Activated CD4-positive, alpha-beta memory T cell treated with anti-CD3 and anti-CD28 coated beads, Interleukin-2, amount 10 ng/mL, durations not matched to agents 7 days and 5 days (primary cell): ENCODE data around the gene HOXD9. TPM values are rescaled to one million over a fixed set of nuclear protein-coding genes. Genes with fewer than 3 reads are reported as not detected.

ENCODE experiments used
- CTCF ChIA-PET: fragments of 350-600 bp; sonication (Branson Sonifier 250); formaldehyde crosslinking; loops from one replicate; lab custom pipeline; 2021; ENCODE audit warnings: antibody characterized with exemption, inconsistent platforms; lab: Charles Lee
- POLR2A ChIA-PET: fragments of 350-600 bp; sonication (Branson Sonifier 250); formaldehyde crosslinking; loops from one replicate; lab custom pipeline; 2021; ENCODE audit warnings: antibody characterized with exemption; lab: Charles Lee
- DNase-seq: peaks from one replicate; pipeline ENCODE4 v3.0.0-alpha.2; 2020
- H3K27ac Mint-ChIP-seq: one replicate; pipeline ENCODE4 v1.8.0; 2021; ENCODE audit warnings: mild to moderate bottlenecking, mixed read lengths
- H3K27me3 Mint-ChIP-seq: one replicate; pipeline ENCODE4 v1.8.0; 2021; ENCODE audit warnings: mixed read lengths
- H3K36me3 Mint-ChIP-seq: one replicate; pipeline ENCODE4 v1.8.0; 2021; ENCODE audit warnings: low read depth, mixed read lengths
- H3K4me1 Mint-ChIP-seq: one replicate; pipeline ENCODE4 v1.8.0; 2021; ENCODE audit warnings: mixed read lengths
- H3K4me3 Mint-ChIP-seq: one replicate; pipeline ENCODE4 v1.8.0; 2021; ENCODE audit warnings: mild to moderate bottlenecking, mixed read lengths
- H3K9me3 Mint-ChIP-seq: one replicate; pipeline ENCODE4 v1.8.0; 2021; ENCODE audit warnings: mixed read lengths
- total RNA-seq, 2 experiments: library from RNA; stranded (reverse); gene quantifications; one replicate each; pipeline ENCODE4 v1.2.3, GENCODE V29; 2021

The HOXD9 gene
- total RNA-seq, 2 experiments from 2014 or later: not detected

- POLR2A ChIA-PET: no interaction called here
- CTCF ChIA-PET: no interaction called here
- H3K9me3 Mint-ChIP-seq: no peaks in the 10 kb centered on the region
- DNase-seq: no peak
- H3K27me3 Mint-ChIP-seq: peaks cover 84% of the 10 kb centered on the region
- no peak overlapping the region for H3K4me3 Mint-ChIP-seq
- H3K4me1 Mint-ChIP-seq: peaks cover 11% of the 10 kb centered on the region
- peaks cover 7% of the 10 kb centered on the region for H3K36me3 Mint-ChIP-seq
- no peak overlapping the region for H3K27ac Mint-ChIP-seq
These were observed 1.0 kb downstream of the HOXD9 start for GRCh38 chr2:176123411-176124109.

GRCh38 chr2:176124110-176124946, 1.8 kb downstream of the HOXD9 start:
- no peak for DNase-seq
- Mint-ChIP-seq H3K36me3 (peaks cover 6% of the 10 kb centered on the region), H3K27ac (no peak overlapping the region), H3K4me3 (no peak overlapping the region), H3K27me3 (peaks cover 83% of the 10 kb centered on the region), H3K9me3 (no peaks in the 10 kb centered on the region), H3K4me1 (peaks cover 8% of the 10 kb centered on the region)
- CTCF ChIA-PET: interaction anchor here (0.8 kb wide), 1 partner anchor 1024 kb away, joined by 3 read pairs; no protein-coding TSS in a partner anchor
- POLR2A ChIA-PET: no interaction called here

DNA sequence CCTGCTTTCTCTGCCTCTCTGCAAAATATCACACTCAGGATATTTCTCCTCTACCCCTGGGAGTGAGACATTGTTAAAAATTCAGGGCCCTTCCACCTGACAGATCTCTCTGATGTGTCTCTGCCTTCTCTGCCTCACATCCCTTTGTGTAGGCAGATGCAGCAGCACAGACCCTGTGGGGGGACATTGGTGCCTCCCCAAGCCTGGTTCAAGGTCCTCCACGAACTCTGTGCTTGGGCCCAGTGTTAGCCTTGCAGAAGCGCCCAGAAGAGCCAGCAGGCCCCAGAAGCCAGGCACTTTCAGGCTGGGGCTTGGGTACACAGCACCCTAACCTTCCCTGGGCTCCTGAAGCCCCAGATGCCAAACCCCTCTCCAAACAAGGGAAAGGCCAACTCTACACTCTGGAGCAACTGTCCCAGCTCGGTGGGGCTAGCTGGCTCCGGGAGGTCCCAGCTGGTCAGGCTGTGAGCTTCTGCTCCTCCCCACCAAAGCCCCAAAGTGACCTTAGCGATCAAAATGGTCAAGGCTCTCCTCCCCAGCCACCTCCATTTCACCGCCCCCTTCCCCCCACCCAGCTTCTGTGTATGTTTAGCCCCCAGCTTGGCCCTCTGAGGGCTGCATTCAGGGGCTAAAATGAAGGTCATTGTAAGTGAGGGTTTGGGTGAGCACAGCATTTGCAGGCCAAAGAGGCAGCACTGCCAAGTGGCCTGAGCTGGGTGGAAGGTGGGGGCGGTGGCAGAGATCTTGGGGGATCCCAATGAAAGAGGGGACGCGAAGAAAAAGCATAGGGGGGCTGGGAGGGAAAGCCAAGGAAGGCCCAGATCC, 2.6 kb downstream of the HOXD9 start:
- DNase-seq: no peak
- H3K9me3 Mint-ChIP-seq: no peaks in the 10 kb centered on the region
- H3K27me3 Mint-ChIP-seq: peaks cover 75% of the 10 kb centered on the region
- CTCF ChIA-PET: interaction anchor here (0.8 to 4.0 kb wide), 5 partner anchors 7 to 1023 kb away, joined by 3 to 43 read pairs (median 7); no protein-coding TSS in a partner anchor
- POLR2A ChIA-PET: no interaction called here
- H3K4me3 Mint-ChIP-seq: no peak overlapping the region
- no peak overlapping the region for H3K27ac Mint-ChIP-seq
- H3K36me3 Mint-ChIP-seq: peaks cover 6% of the 10 kb centered on the region
- H3K4me1 Mint-ChIP-seq: peaks cover 8% of the 10 kb centered on the region

DNA sequence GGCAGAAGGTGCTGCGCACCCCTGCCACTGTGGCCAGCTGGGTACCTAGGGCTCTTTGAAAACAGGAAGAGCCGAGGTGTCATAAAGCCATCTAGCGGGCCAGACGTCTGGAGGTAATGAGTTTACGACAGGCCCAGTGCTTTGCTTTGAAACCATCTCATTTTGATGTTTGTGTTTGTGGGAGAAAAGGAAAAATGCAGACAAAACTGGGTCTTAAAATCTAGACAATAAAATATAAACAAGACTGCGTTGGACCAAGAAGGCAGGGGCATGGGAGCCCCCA, 3.2 kb downstream of the HOXD9 start:
- no peaks in the 10 kb centered on the region for H3K9me3 Mint-ChIP-seq
- ChIA-PET POLR2A (no interaction called here), CTCF (interaction anchor here (1.3 to 4.0 kb wide), 4 partner anchors 8 to 329 kb away, joined by 3 to 43 read pairs (median 13); no protein-coding TSS in a partner anchor)
- peaks cover 6% of the 10 kb centered on the region for H3K36me3 Mint-ChIP-seq
- H3K27me3 Mint-ChIP-seq: peaks cover 72% of the 10 kb centered on the region
- no peak overlapping the region for H3K4me3 Mint-ChIP-seq
- no peak overlapping the region for H3K27ac Mint-ChIP-seq
- peaks cover 8% of the 10 kb centered on the region for H3K4me1 Mint-ChIP-seq
- DNase-seq: no peak

DNA sequence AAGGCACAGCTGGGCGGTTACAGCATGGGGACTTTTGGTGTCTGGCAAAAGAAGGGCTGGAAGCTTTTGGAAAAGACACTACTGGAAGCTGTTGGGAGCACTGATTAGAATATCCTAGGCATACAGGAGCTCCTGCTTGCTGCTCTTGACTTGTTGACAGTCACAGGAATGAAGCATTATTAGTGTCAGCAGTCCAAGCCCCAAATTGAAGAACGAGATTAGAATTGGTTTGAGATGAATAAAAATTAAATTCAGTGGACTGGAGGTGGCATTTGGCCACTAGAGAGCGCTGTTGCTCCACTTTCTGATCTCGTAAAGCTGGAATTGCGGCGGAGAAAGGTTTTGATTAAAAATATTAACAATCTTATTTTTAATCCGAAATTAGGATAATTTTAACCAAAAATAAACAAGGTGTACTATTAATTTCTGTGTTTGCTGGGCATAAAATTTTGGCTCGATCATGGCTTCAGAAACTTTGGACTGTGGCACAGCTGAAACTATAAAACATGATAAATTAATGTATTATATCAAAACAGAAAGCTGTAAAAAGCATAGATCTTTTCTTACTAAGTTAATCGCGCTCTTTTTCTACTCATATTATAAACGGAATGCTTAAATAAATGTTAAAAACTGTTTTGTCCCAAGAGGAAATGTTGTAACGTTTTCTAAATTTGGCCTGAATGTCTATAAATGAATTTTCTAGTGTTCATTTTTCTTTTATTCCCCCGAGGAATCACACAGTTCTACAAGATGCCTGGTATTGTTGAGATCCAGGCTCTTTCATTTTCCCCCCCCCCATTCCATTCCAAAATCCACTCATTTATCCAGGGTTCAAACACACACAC, 4.6 kb downstream of the HOXD9 start:
- ChIA-PET POLR2A (interaction anchor here (0.9 kb wide), 1 partner anchor 527 kb away, joined by 3 read pairs; no protein-coding TSS in a partner anchor), CTCF (interaction anchor here (0.5 to 4.0 kb wide), 26 partner anchors 9 to 1021 kb away, joined by 3 to 43 read pairs (median 6); no protein-coding TSS in a partner anchor)
- peak; percentile 61 for DNase-seq
- Mint-ChIP-seq H3K4me1 (peaks cover 16% of the 10 kb centered on the region), H3K27ac (no peak overlapping the region), H3K4me3 (no peak overlapping the region), H3K36me3 (peaks cover 10% of the 10 kb centered on the region), H3K9me3 (no peaks in the 10 kb centered on the region), H3K27me3 (peaks cover 74% of the 10 kb centered on the region)

GRCh38 chr2:176127774-176128072, 5.2 kb downstream of the HOXD9 start:
- Mint-ChIP-seq H3K36me3 (peaks cover 10% of the 10 kb centered on the region), H3K9me3 (no peaks in the 10 kb centered on the region), H3K4me1 (peaks cover 20% of the 10 kb centered on the region), H3K4me3 (no peak overlapping the region), H3K27me3 (peaks cover 77% of the 10 kb centered on the region), H3K27ac (no peak overlapping the region)
- DNase-seq: no peak
- POLR2A ChIA-PET: no interaction called here
- CTCF ChIA-PET: interaction anchor here (0.6 to 4.0 kb wide), 14 partner anchors 12 to 1020 kb away, joined by 3 to 43 read pairs (median 8); no protein-coding TSS in a partner anchor

DNA sequence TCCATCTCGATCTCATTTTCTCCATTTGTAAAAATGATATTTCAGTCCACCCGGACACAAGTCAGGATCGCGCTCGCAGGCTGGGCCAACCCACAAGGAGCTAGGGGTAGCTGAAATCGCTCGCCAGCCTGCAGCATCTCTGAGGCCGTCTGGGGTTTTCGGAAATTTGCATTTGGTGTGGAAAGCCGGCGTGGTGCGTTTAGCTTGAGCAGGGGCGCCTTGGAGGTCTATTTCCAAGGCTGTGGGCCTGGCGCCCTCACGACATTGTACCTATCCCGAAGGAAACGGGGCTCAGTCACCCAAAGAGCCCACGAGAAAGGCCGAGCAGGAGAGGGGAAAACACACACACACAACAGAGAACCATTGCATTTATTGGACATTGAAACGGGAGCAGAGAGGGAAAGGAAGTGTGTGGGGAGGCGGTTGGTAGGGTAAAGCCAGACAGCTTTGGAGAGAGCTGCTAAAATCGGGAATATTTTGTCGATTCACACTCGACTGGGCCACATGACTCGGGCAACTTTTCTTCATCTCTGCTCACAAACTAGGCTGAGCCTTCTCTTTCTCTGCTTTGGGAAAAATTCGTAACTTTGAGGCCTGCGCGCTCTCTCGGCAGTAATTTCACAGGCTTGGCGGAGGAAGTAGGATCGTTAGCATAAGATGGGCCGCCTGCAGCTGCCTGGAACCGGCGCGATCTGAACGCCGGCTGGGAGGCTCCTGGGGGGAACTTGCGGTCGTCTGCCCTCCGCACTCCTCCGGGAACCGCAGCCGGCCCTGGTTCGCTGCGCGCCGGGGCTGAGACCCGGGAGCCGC, 5.9 kb downstream of the HOXD9 start:
- no peaks in the 10 kb centered on the region for H3K9me3 Mint-ChIP-seq
- H3K4me1 Mint-ChIP-seq: peaks cover 22% of the 10 kb centered on the region
- H3K36me3 Mint-ChIP-seq: peaks cover 10% of the 10 kb centered on the region
- H3K27ac Mint-ChIP-seq: peak overlapping the region; percentile 63
- ChIA-PET CTCF (interaction anchor here (0.6 to 4.0 kb wide), 11 partner anchors 11 to 524 kb away, joined by 3 to 43 read pairs (median 10); no protein-coding TSS in a partner anchor), POLR2A (no interaction called here)
- H3K4me3 Mint-ChIP-seq: peak overlapping the region; percentile 30
- H3K27me3 Mint-ChIP-seq: peaks cover 81% of the 10 kb centered on the region
- no peak for DNase-seq

- H3K27me3 Mint-ChIP-seq: peaks cover 81% of the 10 kb centered on the region
- ChIA-PET POLR2A (no interaction called here), CTCF (interaction anchor here (2.4 to 4.0 kb wide), 4 partner anchors 10 to 523 kb away, joined by 9 to 43 read pairs (median 18); no protein-coding TSS in a partner anchor)
- no peak for DNase-seq
- peaks cover 10% of the 10 kb centered on the region for H3K36me3 Mint-ChIP-seq
- no peaks in the 10 kb centered on the region for H3K9me3 Mint-ChIP-seq
- H3K27ac Mint-ChIP-seq: peak within 1 kb of the TSS; percentile 63
- peak within 1 kb of the TSS; percentile 40 for H3K4me3 Mint-ChIP-seq
- peaks cover 22% of the 10 kb centered on the region for H3K4me1 Mint-ChIP-seq
These were observed 6.7 kb downstream of the HOXD9 start, which contains the start of gene HOXD8 for GRCh38 chr2:176128982-176129796. Gene HOXD8 (plus strand): TSS chr2:176129705. CDS start chr2:176130367, 662 bp downstream.

- peaks cover 22% of the 10 kb centered on the region for H3K4me1 Mint-ChIP-seq
- H3K9me3 Mint-ChIP-seq: no peaks in the 10 kb centered on the region
- no peak for DNase-seq
- ChIA-PET POLR2A (no interaction called here), CTCF (no interaction called here)
- peaks cover 10% of the 10 kb centered on the region for H3K36me3 Mint-ChIP-seq
- H3K27me3 Mint-ChIP-seq: peaks cover 81% of the 10 kb centered on the region
- no peak overlapping the region for H3K27ac Mint-ChIP-seq
- no peak overlapping the region for H3K4me3 Mint-ChIP-seq
These were observed 7.3 kb downstream of the HOXD9 start for GRCh38 chr2:176129813-176130146.

DNA sequence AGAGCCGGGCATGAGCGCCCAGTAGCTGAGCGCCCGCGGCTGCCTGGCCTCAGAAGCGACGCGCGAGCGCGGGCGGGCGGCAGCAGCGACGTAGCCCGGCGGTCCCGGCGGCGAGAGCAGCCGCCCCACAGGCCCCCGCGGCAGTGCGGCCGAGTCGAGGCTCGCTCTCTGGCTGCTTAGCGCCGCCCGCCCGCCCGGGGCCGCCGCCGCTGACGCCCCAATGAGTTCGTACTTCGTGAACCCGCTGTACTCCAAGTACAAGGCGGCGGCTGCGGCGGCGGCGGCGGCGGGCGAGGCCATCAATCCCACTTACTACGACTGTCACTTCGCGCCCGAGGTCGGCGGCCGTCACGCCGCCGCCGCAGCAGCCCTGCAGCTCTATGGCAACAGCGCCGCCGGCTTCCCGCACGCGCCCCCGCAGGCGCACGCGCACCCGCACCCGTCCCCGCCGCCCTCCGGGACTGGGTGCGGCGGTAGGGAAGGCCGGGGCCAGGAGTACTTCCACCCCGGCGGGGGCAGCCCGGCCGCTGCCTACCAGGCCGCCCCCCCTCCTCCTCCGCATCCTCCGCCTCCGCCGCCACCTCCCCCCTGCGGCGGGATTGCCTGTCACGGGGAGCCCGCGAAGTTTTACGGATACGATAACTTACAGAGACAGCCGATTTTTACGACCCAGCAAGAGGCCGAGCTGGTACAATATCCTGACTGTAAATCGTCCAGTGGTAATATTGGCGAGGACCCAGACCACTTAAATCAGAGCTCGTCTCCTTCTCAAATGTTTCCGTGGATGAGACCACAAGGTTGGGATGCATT, 7.8 kb downstream of the HOXD9 start:
- Mint-ChIP-seq H3K9me3 (no peaks in the 10 kb centered on the region), H3K36me3 (peaks cover 10% of the 10 kb centered on the region), H3K27ac (peak overlapping the region; percentile 70), H3K4me3 (no peak overlapping the region), H3K4me1 (peaks cover 22% of the 10 kb centered on the region), H3K27me3 (peaks cover 82% of the 10 kb centered on the region)
- CTCF ChIA-PET: interaction anchor here (1.2 to 3.4 kb wide), 4 partner anchors 9 to 424 kb away, joined by 4 to 10 read pairs (median 8); no protein-coding TSS in a partner anchor
- no peak for DNase-seq
- POLR2A ChIA-PET: no interaction called here
